HG03558 (cell line): Measurements from ENCODE around the gene RFPL2.
"Not testable (repeated sequence)": the region's sequence is repeated elsewhere in the genome, so short reads cannot be mapped to it uniquely, and the experiment has no call there.

Source experiments
- ATAC-seq: cut with Tn5 transposase; IDR thresholded peaks from one replicate; pipeline ENCODE4 v1.9.1; 2021; ENCODE audit warnings: moderate number of reproducible peaks; ENCODE audit not compliant: unreplicated experiment; ENCODE audit errors: extremely low read depth

RFPL2 gene

DNA sequence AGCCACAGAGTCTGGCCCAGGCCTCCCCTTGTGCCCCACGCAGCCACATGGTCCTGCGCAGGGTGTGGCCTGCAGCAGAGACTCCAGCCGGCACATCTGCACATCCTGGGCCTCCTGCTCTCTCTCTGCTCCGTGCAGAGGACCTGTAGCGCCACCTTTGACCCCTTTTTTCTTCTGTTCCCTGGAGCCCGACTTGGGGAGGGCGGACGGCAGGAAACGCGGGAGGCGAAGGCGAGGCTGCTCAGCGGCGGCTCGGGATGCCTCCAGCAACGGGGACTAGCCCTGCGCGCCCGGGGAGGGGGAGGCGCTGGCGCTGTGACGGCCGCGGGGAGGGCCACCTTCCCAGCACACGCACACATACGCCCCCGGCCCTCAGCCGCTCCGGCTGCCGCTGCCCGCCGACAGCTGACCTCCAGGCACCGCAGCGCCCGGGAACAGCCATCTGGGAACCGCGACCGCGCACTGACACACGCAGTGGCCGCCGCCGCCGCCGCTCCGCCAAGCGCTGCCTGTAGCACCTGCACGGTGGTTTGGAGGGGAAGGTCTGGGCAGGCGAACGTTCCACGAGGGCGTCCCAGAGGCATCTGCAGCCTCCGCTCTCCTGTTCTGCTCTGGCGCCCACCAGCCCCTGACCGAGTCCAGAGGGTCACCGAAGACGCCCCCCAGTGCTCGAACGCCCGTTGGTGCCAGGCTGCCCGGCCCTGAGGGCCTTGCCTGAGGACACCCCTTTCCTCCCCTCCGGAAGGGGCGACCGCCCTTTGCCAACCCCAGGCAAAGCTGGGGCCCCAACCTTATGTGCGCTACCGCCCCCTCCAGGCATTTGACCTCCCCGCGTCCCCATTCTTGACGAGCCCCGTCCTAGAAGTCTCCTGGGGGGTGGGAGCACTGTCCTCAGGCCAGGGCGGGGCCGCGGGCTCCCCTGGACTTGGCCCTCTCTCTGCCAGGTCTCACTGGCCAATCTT, 28.9 kb downstream of the RFPL2 start:
- ATAC-seq, result no peak

DNA sequence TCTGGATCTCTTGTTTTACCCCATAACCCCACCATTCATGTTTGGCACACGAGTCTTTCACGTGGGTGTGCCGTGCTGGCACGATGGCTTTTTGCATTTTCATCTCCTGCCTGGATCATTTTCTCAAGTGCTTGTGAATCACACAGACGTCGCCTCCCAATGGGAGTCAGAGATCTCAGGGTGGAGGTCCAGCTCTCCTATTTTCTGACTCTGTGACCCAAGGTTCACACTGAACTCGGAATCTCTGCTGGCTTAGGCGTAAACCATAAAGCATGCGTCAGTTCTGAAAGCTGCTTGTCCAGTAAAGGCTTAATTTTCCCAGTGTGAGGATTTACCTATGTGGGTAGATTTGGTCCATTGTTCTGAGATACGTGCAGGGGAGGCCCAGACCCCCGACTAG, 29.8 kb downstream of the RFPL2 start:
- no peak for ATAC-seq

DNA sequence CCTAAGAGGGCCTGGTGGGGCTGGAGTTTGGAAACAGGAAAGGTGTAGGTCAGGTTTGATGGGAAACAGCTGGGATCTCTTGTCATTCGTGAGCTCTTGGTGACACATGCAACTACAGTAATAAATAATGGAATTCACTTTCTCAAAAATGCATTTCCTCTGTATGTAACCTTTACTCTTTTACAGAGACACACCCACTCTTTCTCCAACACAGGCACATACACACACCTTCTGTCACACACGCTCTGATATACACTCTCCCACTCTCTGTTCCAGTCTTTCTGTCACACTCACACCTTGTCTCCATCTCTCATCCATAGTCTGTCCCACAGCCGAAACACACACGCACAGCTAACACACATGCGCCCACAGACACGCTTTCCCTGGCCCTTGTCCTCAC, 39.2 kb downstream of the RFPL2 start:
- no peak for ATAC-seq

DNA sequence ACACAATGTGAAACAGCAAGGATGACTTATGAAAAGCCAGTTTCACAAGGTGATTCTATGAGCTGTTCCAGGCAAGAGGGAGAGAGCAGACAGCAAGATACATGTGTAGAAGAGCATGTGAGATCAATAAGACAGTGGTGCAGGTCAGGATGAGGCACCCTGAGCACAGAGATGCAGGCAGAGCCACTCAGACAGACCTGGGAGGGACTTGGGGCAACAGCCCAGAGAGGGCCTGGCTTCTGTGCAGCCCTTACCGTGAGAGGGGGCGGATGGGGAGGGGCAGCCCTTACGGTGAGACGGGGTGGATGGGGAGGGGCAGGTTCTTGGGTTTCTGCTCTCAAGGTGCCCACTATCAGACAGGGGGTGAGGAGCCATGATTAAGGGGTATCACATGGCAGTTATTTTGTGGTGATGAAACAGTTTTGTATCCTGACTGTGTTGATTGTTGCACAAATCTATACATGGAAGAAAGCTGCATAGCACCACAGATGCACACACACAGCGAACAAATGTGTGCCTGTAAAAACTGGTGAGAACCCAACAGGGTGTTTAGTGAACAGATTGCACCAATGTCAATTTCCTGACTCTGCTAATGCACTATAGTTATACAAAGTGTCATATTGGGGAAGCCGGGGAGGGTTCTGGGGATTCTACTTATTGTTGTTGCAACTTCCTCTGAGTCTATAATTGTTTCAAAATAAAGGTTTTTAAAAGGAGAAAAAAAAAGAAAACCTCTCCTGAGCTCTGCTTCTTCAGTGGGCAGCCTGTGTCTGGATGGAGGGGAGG, 40.6 kb downstream of the RFPL2 start:
- ATAC-seq, result no peak

DNA sequence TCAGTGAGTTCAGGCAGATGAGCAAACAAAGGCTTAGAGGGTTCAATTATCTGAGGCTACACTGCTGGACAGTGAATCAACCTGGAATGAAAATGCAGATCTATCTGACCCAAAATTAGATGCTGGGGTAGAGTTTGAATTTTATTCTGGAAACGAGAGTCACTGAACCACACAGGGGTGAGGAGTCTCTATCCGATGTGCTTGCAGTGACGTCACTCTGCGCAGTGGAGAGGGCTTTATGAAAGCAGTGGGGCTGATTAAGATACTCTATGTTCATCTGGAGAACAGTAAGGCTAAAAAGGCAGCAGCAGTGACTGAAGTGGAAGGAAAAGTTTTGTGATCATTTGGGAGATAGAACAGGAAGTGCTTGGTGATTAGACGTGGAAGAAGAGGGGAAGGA, 44.5 kb downstream of the RFPL2 start:
- ATAC-seq, result not testable (repeated sequence)

DNA sequence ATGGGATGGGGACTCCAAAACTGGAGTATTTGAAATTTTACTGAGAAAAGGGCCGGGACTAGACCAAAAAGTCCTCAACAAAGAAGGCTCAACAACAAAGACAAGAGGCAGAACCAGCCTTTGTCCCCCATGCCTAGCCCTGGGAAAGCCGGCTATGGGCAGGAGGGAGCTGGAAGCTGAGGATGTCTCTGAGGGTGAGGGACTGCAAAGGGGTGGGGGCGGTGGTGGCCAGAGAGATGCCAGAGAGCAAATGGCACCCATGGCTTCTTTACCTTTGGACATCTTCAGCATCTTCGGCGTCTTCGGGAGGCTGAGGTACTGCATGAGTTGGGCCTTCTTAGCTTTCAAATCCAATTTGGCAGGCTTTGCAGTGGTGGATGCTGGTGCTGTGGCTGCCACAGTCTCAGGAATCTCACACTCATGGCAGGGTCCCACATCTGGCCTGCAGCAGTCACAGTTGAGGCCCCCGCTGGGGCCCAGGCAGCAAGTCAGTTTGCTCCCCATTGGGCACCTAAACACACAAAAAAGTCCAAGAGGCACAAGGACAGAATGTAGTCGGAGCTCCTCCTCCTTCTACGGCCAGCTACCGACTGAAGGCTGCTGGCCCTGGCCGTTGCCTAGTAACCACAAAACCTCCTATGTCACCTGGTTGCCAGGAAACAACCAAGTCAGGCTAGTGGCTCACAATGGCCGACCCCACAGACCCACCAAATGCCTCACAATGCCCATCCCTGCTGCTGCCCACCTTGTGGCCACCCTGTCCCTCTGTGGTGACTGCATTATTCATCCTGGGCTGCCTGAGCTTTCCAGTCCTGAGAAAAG, 46.0 kb downstream of the RFPL2 start, which contains the start of gene C22orf42:
TSS of gene C22orf42 (minus strand) at position 592 of the 822 bp plus-strand sequence. CDS start at position 504, 88 bp downstream.
- ATAC-seq, result no peak

DNA sequence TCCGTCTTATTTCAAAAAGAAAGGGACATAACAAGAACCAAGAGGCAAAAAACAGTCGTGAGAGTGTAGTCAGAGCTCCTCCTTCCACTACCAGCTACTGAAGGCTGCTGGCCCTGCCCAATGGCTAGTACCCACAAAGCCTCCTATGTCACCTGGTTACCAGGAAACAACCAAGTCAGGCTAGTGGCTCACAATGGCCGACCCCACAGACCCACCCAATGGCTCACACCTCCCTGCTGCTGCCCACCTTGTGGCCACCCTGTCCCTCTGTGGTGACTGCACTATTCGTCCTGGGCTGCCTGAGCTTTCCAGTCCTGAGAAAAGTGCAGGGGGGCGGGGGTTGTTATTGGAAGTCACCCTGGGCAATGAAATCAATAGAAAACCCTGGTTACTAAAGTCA, 47.2 kb downstream of the RFPL2 start:
- not testable (repeated sequence) for ATAC-seq

DNA sequence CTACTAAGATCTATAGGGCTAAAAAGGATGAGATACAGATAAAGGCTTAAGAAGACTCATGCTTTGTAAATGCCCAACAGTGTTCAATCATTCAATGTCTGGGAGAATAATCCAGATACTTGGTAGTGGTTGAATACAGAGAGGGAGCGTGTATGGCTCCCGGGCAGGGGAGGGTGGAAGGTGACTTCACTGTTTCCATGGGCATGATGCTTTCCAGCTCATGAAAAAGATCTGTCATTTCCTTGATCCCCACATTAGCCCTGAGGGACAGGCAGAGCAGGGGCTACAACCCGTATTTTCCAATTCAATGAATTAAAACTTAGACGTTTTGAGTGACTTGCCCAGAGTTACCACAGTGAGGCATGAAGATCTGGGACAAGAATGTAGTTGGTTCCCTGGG, 50.1 kb downstream of the RFPL2 start:
- not testable (repeated sequence) for ATAC-seq

DNA sequence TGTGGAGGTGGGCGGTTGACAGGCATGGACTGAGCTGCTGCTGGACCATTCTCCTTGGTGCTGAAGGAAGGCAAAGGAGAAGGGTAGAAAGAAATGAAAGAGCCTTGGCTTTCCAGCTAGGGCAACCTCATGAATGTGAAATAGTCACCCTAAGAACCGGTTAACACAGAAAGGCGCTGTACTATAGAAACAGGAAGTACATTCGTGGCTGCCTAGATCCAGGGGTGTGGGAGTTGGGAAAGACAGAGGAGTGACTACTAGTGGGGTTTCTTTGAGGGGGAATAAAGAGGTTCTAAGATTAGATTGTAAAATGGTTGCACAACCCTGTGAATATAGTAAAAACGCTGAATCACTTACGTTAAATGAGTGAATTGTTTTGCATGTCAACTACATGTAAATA, 53.2 kb downstream of the RFPL2 start:
- ATAC-seq, result not testable (repeated sequence)

DNA sequence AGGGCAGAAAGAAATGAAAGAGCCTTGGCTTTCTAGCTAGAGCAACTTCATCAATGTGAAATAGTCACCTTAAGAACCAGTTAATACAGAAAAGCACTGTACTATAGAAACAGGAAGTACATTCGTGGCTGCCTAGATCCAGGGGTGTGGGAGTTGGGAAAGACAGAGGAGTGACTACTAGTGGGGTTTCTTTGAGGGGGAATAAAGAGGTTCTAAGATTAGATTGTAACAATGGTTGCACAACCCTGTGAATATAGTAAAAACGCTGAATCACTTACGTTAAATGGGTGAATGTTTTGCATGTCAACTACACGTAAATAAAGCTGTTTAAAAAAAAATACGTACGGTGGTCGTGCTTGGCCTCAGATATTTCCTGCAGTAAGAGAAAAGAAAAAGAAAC, 54.2 kb downstream of the RFPL2 start:
- not testable (repeated sequence) for ATAC-seq

DNA sequence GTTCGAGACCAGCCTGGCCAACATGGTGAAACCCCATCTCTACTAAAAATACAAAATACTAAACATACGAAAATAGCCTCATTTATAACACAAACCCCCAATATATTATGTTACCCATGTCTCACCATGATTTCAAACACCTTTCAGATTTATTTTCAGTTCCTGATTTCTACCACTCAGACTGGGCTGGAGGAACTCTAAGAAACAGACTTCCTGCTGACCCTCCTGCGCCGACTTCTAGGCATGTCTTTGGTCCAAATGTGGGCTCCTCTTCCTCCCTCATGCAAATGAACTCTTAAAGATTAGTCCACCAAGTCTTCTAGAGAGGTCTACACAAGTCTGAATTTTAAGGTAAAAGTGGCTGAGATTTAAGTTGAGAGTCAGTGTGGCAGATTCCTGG, 56.5 kb downstream of the RFPL2 start:
- not testable (repeated sequence) for ATAC-seq

DNA sequence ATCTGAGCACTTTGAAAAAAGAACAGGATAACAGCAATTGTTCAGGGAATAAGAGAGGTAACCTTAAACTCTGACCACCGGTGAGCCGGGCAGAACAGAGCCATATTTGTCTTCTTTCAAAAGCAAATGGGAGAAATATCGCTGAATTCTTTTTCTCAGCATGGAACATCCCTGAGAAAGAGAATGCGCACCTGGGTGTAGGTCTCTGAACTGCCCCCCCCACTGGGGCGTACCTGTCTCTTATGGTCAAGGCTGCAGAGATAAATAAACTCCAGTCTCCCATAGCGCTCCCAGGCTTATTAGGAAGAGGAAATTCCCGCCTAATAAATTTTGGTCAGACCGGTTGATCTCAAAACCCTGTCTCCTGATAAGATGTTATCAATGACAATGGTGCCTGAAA, 57.7 kb downstream of the RFPL2 start:
- not testable (repeated sequence) for ATAC-seq

DNA sequence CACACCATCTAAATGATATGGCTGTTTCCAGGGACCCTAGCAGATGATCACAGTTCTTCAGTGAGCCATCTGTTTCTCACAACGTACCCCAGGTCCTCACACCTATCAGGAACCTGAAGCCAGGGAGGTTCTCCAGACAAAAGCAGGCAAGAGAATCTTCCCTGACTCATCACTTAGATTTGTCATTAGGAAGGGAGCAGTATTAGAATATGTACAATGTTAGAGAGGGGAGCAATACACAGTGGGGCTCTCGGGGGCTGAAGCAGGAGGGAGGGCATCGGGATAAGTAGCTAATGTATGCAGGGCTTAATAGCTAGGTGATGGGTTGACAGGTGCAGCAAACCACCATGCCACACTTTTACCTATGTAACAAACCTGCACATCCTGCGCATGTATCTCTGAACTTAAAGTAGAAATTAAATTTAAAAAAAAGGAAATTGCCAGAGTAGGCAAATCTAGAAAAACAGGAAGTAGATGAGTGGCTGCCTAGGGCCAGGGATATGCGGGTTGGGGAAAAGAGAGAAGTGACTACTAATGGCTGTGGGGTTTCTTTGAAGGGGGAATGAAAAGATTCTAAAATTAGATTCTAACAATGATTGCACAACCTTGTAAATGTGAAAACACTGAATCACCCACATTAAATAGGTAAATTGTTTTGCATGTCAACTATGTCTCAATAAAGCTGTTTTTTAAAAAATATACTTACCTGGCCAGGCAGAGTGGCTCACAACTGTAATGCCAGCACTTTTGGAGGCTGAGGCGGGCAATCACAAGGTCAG, 60.2 kb downstream of the RFPL2 start:
- ATAC-seq, result no peak

DNA sequence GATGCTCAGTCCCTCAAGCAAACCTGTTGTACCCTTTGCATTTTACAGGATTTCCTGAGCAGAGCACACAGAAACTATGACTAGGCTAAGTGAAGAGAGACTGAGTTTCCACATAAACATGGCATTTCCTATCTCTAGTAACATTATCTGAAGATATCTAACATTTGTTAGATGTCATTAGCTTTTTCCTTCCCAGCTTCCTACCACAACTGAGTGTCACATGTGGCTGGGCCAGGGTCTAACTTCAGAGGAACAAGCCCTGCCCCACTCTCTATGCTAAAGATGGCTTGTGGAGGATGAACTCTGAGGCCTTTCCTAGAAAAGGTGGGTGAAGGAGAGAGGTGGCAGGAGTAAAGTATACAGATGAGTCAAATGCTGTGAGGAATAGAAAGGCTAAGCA, 62.3 kb downstream of the RFPL2 start:
- ATAC-seq, result no peak

DNA sequence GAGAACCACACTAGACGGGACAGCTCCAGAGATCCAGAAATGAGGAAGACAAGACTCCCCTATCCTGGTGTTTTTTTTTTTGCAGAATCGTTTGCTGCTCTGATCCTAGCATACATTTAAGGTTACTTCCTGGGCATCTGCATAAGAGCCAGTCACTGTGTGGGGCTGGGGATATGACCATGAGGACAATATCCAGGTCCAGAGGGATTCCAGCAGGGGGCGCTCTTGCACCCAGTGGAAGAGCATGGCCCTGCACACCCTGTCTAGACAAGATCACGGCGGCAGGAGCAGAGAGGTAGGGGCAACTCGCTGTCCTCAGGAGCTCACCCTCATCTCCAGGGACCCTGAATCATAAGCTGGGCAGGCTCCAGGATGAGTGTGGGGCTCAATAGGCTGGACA, 64.2 kb downstream of the RFPL2 start:
- not testable (repeated sequence) for ATAC-seq
